ENCODE results near the gene MAGED2.

DNA sequence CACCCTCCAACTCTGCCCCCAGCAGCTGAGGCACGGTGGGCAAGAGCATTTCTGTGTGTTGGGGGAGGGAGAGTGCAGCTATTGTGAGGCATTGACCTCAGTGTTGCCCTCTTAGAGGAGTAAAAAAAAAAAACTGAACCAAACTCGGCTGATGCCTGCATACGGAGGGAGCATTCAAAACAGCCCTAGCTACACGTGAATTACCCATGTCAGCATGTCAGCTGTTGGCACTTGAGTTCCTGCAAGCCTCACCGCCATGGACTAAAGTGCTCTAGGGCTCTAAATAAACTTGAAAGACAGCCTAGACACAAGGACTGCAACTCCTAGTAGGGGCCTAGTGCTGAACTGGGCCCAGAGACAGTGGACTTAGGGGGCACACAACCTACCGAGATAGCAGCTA is 31.5 kb upstream of the MAGED2 start:
- TF ChIP-seq, protein P1, sequence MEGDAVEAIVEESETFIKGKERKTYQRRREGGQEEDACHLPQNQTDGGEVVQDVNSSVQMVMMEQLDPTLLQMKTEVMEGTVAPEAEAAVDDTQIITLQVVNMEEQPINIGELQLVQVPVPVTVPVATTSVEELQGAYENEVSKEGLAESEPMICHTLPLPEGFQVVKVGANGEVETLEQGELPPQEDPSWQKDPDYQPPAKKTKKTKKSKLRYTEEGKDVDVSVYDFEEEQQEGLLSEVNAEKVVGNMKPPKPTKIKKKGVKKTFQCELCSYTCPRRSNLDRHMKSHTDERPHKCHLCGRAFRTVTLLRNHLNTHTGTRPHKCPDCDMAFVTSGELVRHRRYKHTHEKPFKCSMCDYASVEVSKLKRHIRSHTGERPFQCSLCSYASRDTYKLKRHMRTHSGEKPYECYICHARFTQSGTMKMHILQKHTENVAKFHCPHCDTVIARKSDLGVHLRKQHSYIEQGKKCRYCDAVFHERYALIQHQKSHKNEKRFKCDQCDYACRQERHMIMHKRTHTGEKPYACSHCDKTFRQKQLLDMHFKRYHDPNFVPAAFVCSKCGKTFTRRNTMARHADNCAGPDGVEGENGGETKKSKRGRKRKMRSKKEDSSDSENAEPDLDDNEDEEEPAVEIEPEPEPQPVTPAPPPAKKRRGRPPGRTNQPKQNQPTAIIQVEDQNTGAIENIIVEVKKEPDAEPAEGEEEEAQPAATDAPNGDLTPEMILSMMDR (IDR thresholded peaks at IDR 0.05; ENCODE audit: low read depth, low read length) = no peak
- TF ChIP-seq POLR2A (IDR thresholded peaks at IDR 0.05; ENCODE audit: extremely low read depth, insufficient read length) (no peak), MYC (IDR thresholded peaks at IDR 0.05; ENCODE audit: low read depth, low read length) (no peak)

Data from NB4 (cell line).